Astrocyte (in vitro differentiated cells and primary cell): ENCODE data around the gene SHQ1. TPM values are rescaled to one million over a fixed set of nuclear protein-coding genes. Genes with fewer than 3 reads are reported as not detected.

Experiments
- DNase-seq: peaks from one replicate; pipeline ENCODE4 v3.0.0-alpha.2; 2010; ENCODE audit warnings: low read depth
- FAIRE-seq: peaks from 2 replicates; lab custom pipeline; 2011; peaks lifted over from hg19 to GRCh38; lab: Jason Lieb, UNC
- H2AFZ ChIP-seq: 2 replicates; pipeline ENCODE4 v1.6.0; 2012; ENCODE audit warnings: low read depth, low read length, inconsistent platforms
- H3K27ac ChIP-seq: 2 replicates; pipeline ENCODE4 v1.5.1; 2011; ENCODE audit warnings: low read depth, low read length, inconsistent platforms
- H3K27me3 ChIP-seq: 2 replicates; pipeline ENCODE4 v1.6.0; 2011; ENCODE audit warnings: low read length, inconsistent platforms; ENCODE audit not compliant: insufficient read depth
- H3K36me3 ChIP-seq: 2 replicates; pipeline ENCODE4 v1.5.1; 2011; ENCODE audit warnings: low read length, inconsistent platforms; ENCODE audit not compliant: insufficient read depth
- H3K4me1 ChIP-seq: 2 replicates; pipeline ENCODE4 v1.5.1; 2011; ENCODE audit warnings: low read length, inconsistent platforms; ENCODE audit not compliant: insufficient read depth
- H3K4me2 ChIP-seq: 2 replicates; pipeline ENCODE4 v1.6.0; 2012; ENCODE audit warnings: low read length, inconsistent platforms
- H3K4me3 ChIP-seq: 2 replicates; pipeline ENCODE4 v1.5.1; 2011; ENCODE audit warnings: low read depth, mild to moderate bottlenecking, low read length, inconsistent platforms; ENCODE audit not compliant: insufficient read depth
- H3K79me2 ChIP-seq: 2 replicates; pipeline ENCODE4 v1.6.0; 2012; ENCODE audit warnings: mild to moderate bottlenecking, low read length, inconsistent platforms; ENCODE audit not compliant: insufficient read depth
- H3K9ac ChIP-seq: 2 replicates; pipeline ENCODE4 v1.6.0; 2012; ENCODE audit warnings: mild to moderate bottlenecking, low read length, inconsistent platforms
- H3K9me3 ChIP-seq: 2 replicates; pipeline ENCODE4 v1.5.1; 2012; ENCODE audit warnings: low read depth, mild to moderate bottlenecking, low read length, inconsistent platforms; ENCODE audit not compliant: insufficient read depth
- H4K20me1 ChIP-seq: 2 replicates; pipeline ENCODE4 v1.6.0; 2012; ENCODE audit warnings: low read length, inconsistent platforms; ENCODE audit not compliant: insufficient read depth
- H3K27ac Mint-ChIP-seq: one replicate; pipeline ENCODE4 v1.8.0; 2021; ENCODE audit warnings: mild to moderate bottlenecking, mixed read lengths; ENCODE audit not compliant: unreplicated experiment
- H3K27me3 Mint-ChIP-seq: one replicate; pipeline ENCODE4 v1.8.0; 2021; ENCODE audit warnings: low read depth, mixed read lengths; ENCODE audit not compliant: unreplicated experiment
- H3K36me3 Mint-ChIP-seq: one replicate; pipeline ENCODE4 v1.8.0; 2021; ENCODE audit warnings: low read depth, mixed read lengths; ENCODE audit not compliant: unreplicated experiment
- H3K4me1 Mint-ChIP-seq: one replicate; pipeline ENCODE4 v1.8.0; 2021; ENCODE audit warnings: low read depth, mixed read lengths; ENCODE audit not compliant: unreplicated experiment
- H3K4me3 Mint-ChIP-seq: one replicate; pipeline ENCODE4 v1.8.0; 2021; ENCODE audit warnings: mild to moderate bottlenecking, moderate library complexity, mixed read lengths; ENCODE audit not compliant: unreplicated experiment
- H3K9me3 Mint-ChIP-seq: one replicate; pipeline ENCODE4 v1.8.0; 2021; ENCODE audit warnings: mild to moderate bottlenecking, mixed read lengths; ENCODE audit not compliant: unreplicated experiment
- EZH2 ChIP-seq: IDR thresholded peaks from 2 replicates; pipeline ENCODE4 v1.6.1; 2012; ENCODE audit warnings: mild to moderate bottlenecking, low read length, inconsistent platforms; ENCODE audit not compliant: insufficient read depth
- total RNA-seq: library from RNA; stranded (reverse); gene quantifications from 2 replicates; pipeline ENCODE4 v1.2.1, GENCODE V29; 2021
- TF ChIP-seq, protein P1 (sequence below): IDR thresholded peaks from 2 replicates; pipeline ENCODE4 v1.5.1; 2011; ENCODE audit warnings: low read depth, mild to moderate bottlenecking, inconsistent platforms, low read length, moderate library complexity; ENCODE audit not compliant: insufficient read depth

SHQ1 gene
- total RNA-seq, 1 donor from 2014 or later: 28.4 TPM

GRCh38 chr3:72761410-72761809, 86.8 kb downstream of the SHQ1 start:
- Mint-ChIP-seq H3K4me3 (no peak overlapping the region), H3K27ac (no peak overlapping the region), H3K4me1 (peaks cover 12% of the 10 kb centered on the region), H3K36me3 (peaks cover 4% of the 10 kb centered on the region), H3K27me3 (no peaks in the 10 kb centered on the region), H3K9me3 (no peaks in the 10 kb centered on the region)
- Histone ChIP-seq H3K36me3 (no peaks in the 10 kb centered on the region), H2AFZ (no peak overlapping the region), H3K4me3 (no peak overlapping the region), H3K4me2 (no peak overlapping the region), H3K9me3 (no peaks in the 10 kb centered on the region), H3K79me2 (no peaks in the 10 kb centered on the region), H3K9ac (no peak overlapping the region), H3K4me1 (no peaks in the 10 kb centered on the region), H3K27me3 (no peaks in the 10 kb centered on the region), H4K20me1 (no peaks in the 10 kb centered on the region), H3K27ac (no peak overlapping the region)
- DNase-seq (no peak), FAIRE-seq (no peak)
- TF ChIP-seq EZH2: no peak
- TF ChIP-seq, protein P1, sequence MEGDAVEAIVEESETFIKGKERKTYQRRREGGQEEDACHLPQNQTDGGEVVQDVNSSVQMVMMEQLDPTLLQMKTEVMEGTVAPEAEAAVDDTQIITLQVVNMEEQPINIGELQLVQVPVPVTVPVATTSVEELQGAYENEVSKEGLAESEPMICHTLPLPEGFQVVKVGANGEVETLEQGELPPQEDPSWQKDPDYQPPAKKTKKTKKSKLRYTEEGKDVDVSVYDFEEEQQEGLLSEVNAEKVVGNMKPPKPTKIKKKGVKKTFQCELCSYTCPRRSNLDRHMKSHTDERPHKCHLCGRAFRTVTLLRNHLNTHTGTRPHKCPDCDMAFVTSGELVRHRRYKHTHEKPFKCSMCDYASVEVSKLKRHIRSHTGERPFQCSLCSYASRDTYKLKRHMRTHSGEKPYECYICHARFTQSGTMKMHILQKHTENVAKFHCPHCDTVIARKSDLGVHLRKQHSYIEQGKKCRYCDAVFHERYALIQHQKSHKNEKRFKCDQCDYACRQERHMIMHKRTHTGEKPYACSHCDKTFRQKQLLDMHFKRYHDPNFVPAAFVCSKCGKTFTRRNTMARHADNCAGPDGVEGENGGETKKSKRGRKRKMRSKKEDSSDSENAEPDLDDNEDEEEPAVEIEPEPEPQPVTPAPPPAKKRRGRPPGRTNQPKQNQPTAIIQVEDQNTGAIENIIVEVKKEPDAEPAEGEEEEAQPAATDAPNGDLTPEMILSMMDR: no peak

DNA sequence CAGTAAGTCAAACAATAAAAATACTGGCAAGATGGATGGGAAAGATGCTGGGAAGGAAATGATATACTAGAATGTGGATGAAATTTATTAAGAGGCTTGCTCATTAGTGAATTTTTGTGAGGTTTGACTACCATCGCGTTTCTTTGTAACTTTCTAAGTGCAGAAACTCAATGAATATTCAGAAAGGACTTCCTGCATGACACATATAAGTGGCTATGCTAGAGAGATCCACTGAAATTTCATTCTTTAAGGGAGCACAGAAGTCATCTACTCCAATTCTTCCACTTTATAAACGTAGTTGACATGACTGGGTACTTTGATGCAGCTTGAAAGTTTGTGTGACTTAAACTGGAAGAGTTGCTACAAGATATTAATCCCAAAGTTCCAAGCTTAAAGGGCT, 88.0 kb downstream of the SHQ1 start:
- Histone ChIP-seq H2AFZ (no peak overlapping the region), H3K9ac (no peak overlapping the region), H4K20me1 (no peaks in the 10 kb centered on the region), H3K27me3 (no peaks in the 10 kb centered on the region), H3K9me3 (no peaks in the 10 kb centered on the region), H3K4me3 (no peak overlapping the region), H3K4me1 (no peaks in the 10 kb centered on the region), H3K4me2 (no peak overlapping the region), H3K27ac (no peak overlapping the region), H3K79me2 (no peaks in the 10 kb centered on the region), H3K36me3 (no peaks in the 10 kb centered on the region)
- TF ChIP-seq, protein P1: no peak
- TF ChIP-seq EZH2: no peak
- no peaks in the 10 kb centered on the region for H3K9me3 Mint-ChIP-seq
- H3K4me3 Mint-ChIP-seq: no peak overlapping the region
- H3K4me1 Mint-ChIP-seq: peaks cover 12% of the 10 kb centered on the region
- FAIRE-seq: no peak
- peaks cover 2% of the 10 kb centered on the region for H3K36me3 Mint-ChIP-seq
- DNase-seq: no peak
- H3K27ac Mint-ChIP-seq: no peak overlapping the region
- H3K27me3 Mint-ChIP-seq: no peaks in the 10 kb centered on the region

DNA sequence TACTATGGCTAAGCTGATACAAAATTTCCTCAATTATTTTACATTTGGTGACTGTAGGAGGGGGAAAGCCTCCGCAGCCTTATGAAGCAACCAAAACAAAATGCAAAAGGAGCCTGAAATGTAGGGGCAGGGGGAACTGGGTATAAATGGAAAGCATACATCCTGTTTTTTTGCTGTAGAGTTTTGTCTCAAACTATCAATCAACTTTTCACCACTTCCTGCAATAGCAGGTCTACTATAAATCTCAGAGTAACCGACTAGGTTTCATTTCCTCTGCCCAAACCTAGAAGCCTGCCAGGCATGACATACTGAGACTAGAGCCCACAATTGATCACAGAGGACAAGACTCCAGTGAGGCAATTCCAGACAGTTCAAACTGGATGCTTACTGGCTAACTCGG, 91.3 kb downstream of the SHQ1 start:
- H3K27ac Mint-ChIP-seq: no peak overlapping the region
- no peak for DNase-seq
- H3K4me1 Mint-ChIP-seq: no peaks in the 10 kb centered on the region

More for the DNA sequence above, 91.3 kb downstream of the SHQ1 start:
- H4K20me1 ChIP-seq: no peaks in the 10 kb centered on the region
- H3K36me3 ChIP-seq: no peaks in the 10 kb centered on the region
- no peaks in the 10 kb centered on the region for H3K9me3 ChIP-seq
- no peak overlapping the region for H3K27ac ChIP-seq
- Mint-ChIP-seq H3K4me3 (no peak overlapping the region), H3K36me3 (peaks cover 6% of the 10 kb centered on the region), H3K27me3 (no peaks in the 10 kb centered on the region), H3K9me3 (no peaks in the 10 kb centered on the region)
- no peak for FAIRE-seq
- H3K79me2 ChIP-seq: no peaks in the 10 kb centered on the region
- H3K4me1 ChIP-seq: no peaks in the 10 kb centered on the region
- TF ChIP-seq, protein P1: no peak
- no peak for TF ChIP-seq EZH2
- H3K9ac ChIP-seq: no peak overlapping the region
- H3K4me3 ChIP-seq: no peak overlapping the region
- no peak overlapping the region for H3K4me2 ChIP-seq
- H3K27me3 ChIP-seq: no peaks in the 10 kb centered on the region
- H2AFZ ChIP-seq: no peak overlapping the region
